GM18517 (cell line): ENCODE data around the gene LPXN.
"Not testable (repeated sequence)": the region's sequence is repeated elsewhere in the genome, so short reads cannot be mapped to it uniquely, and the experiment has no call there.

Experiments
- ATAC-seq: cut with Tn5 transposase; IDR thresholded peaks from one replicate; pipeline ENCODE4 v1.9.1; 2021; ENCODE audit warnings: mild to moderate bottlenecking, moderate library complexity; ENCODE audit not compliant: unreplicated experiment

The LPXN gene

GRCh38 chr11:58579192-58580129, 3.8 kb upstream of the LPXN start:
- ATAC-seq: peak; percentile 44

GRCh38 chr11:58578635-58579191, 3.1 kb upstream of the LPXN start, which contains the start of gene ZFP91:
Gene ZFP91 (plus strand): TSS chr11:58579063. CDS start chr11:58579282, 219 bp downstream.
- peak; percentile 18 for ATAC-seq

GRCh38 chr11:58578136-58578634, 2.5 kb upstream of the LPXN start:
- no peak for ATAC-seq

- peak; percentile 61 for ATAC-seq
These were observed 2.0 kb upstream of the LPXN start for GRCh38 chr11:58577555-58578135.

- ATAC-seq: no peak
These were observed 1.3 kb upstream of the LPXN start for GRCh38 chr11:58576887-58577471.

- ATAC-seq: no peak
These were observed 775 bp downstream of the LPXN start for GRCh38 chr11:58574881-58575280.

- peak; percentile 21 for ATAC-seq
These were observed 2.1 kb downstream of the LPXN start for GRCh38 chr11:58573451-58574104.

- not testable (repeated sequence) for ATAC-seq
These were observed 2.8 kb downstream of the LPXN start for GRCh38 chr11:58572906-58573305.

- peak; percentile 90 for ATAC-seq
These were observed 7.7 kb downstream of the LPXN start for GRCh38 chr11:58567889-58568512.

- no peak for ATAC-seq
These were observed 11.4 kb downstream of the LPXN start for GRCh38 chr11:58564231-58564630.

GRCh38 chr11:58562375-58562800, 13.3 kb downstream of the LPXN start:
- ATAC-seq: peak; percentile 90

GRCh38 chr11:58561394-58562098, 14.1 kb downstream of the LPXN start:
- ATAC-seq: no peak

- no peak for ATAC-seq
These were observed 14.8 kb downstream of the LPXN start for GRCh38 chr11:58560842-58561241.

- no peak for ATAC-seq
These were observed 26.0 kb downstream of the LPXN start for GRCh38 chr11:58549644-58550043.

- no peak for ATAC-seq
These were observed 28.8 kb downstream of the LPXN start for GRCh38 chr11:58546841-58547240.

GRCh38 chr11:58531865-58532341, 43.8 kb downstream of the LPXN start:
- ATAC-seq: no peak

GRCh38 chr11:58530236-58530635, 45.4 kb downstream of the LPXN start:
- ATAC-seq: no peak

GRCh38 chr11:58527429-58527828, 48.2 kb downstream of the LPXN start:
- no peak for ATAC-seq

GRCh38 chr11:58526721-58527120, 48.9 kb downstream of the LPXN start:
- ATAC-seq: no peak
